KMS-11 (cell line): ENCODE data around the gene C9orf153.

Experiments used
- H2AFZ ChIP-seq: fragments of 200-600 bp; sonication (generic); 2 replicates; pipeline ENCODE4 v1.6.1; 2016; ENCODE audit warnings: antibody characterized with exemption, mixed run types, low read depth
- H3K27ac ChIP-seq: fragments of 200-600 bp; sonication (generic); 2 replicates; pipeline ENCODE4 v1.6.1; 2016; ENCODE audit warnings: mild to moderate bottlenecking, mixed run types
- H3K27me3 ChIP-seq: fragments of 200-600 bp; sonication (generic); 2 replicates; pipeline ENCODE4 v1.6.1; 2017; ENCODE audit warnings: mild to moderate bottlenecking, low read depth, mixed run types, moderate library complexity; ENCODE audit not compliant: insufficient read depth
- H3K36me3 ChIP-seq: fragments of 200-600 bp; sonication (generic); 2 replicates; pipeline ENCODE4 v1.6.1; 2017; ENCODE audit warnings: mild to moderate bottlenecking, mixed run types; ENCODE audit not compliant: insufficient read depth
- H3K4me1 ChIP-seq: fragments of 200-600 bp; sonication (generic); 2 replicates; pipeline ENCODE4 v1.6.1; 2016; ENCODE audit warnings: mild to moderate bottlenecking, low read depth, mixed run types; ENCODE audit not compliant: poor library complexity, severe bottlenecking
- H3K4me2 ChIP-seq: fragments of 200-600 bp; sonication (generic); 2 replicates; pipeline ENCODE4 v1.7.0; 2016; ENCODE audit warnings: mild to moderate bottlenecking, mixed run types
- H3K4me3 ChIP-seq: fragments of 200-600 bp; sonication (generic); IDR thresholded peaks from 2 replicates; pipeline ENCODE4 v1.6.1; 2017; ENCODE audit warnings: low read depth, low read length, mixed read lengths; ENCODE audit not compliant: insufficient read depth
- H3K79me2 ChIP-seq: fragments of 200-600 bp; sonication (generic); 2 replicates; pipeline ENCODE4 v1.6.1; 2016; ENCODE audit warnings: low read depth, mixed run types; ENCODE audit not compliant: insufficient read depth
- H3K9ac ChIP-seq: fragments of 200-600 bp; sonication (generic); 2 replicates; pipeline ENCODE4 v1.6.1; 2016; ENCODE audit warnings: mild to moderate bottlenecking, mixed run types
- H4K20me1 ChIP-seq: fragments of 200-600 bp; sonication (generic); 2 replicates; pipeline ENCODE4 v1.6.1; 2016; ENCODE audit warnings: mild to moderate bottlenecking, mixed run types; ENCODE audit not compliant: insufficient read depth
- CTCF ChIP-seq: fragments of 200-600 bp; sonication (generic); conservative IDR thresholded peaks from 2 replicates; pipeline ENCODE4 v1.6.1; 2017; ENCODE audit warnings: low read depth, mild to moderate bottlenecking, antibody characterized with exemption, low read length, moderate library complexity, mixed read lengths

C9orf153 gene

GRCh38 chr9:86277072-86277471 is 17.6 kb upstream of the C9orf153 start:
- Histone ChIP-seq H3K9ac (no peak overlapping the region), H3K79me2 (peaks cover 50% of the 10 kb centered on the region), H3K4me3 (no peak overlapping the region), H3K4me1 (peaks cover 27% of the 10 kb centered on the region), H3K27ac (no peak overlapping the region), H4K20me1 (no peaks in the 10 kb centered on the region; the same call in 1 of the 2 replicates), H2AFZ (no peak overlapping the region), H3K27me3 (no peaks in the 10 kb centered on the region), H3K36me3 (no peaks in the 10 kb centered on the region; the same call in 1 of the 2 replicates), H3K4me2 (no peak overlapping the region)
- TF ChIP-seq CTCF: no peak

DNA sequence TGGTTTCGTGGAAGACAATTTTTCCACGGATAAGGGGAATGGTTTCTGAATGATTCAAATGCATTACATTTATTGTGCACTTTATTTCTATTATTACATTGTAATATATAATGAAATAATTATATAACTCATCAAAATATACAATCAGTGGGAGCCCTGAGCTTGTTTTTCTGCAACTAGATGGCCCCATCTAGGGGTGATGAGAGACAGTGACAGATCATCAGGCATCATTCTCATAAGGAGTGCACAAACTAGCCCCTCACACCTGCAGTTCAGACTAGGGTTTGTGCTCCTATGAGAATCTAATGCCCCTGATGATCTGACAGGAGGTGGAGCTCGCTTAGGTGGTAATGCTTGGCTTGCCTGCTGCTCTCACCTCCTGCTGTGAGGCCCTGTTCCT is 16.5 kb upstream of the C9orf153 start:
- Histone ChIP-seq H3K4me3 (no peak overlapping the region), H3K27ac (no peak overlapping the region), H2AFZ (no peak overlapping the region), H4K20me1 (no peaks in the 10 kb centered on the region; the same call in 1 of the 2 replicates), H3K36me3 (no peaks in the 10 kb centered on the region; the same call in 1 of the 2 replicates), H3K27me3 (no peaks in the 10 kb centered on the region), H3K4me1 (peaks cover 24% of the 10 kb centered on the region), H3K9ac (no peak overlapping the region), H3K79me2 (peaks cover 41% of the 10 kb centered on the region), H3K4me2 (no peak overlapping the region)
- peak; percentile 33; the same call in 1 of the 2 replicates for TF ChIP-seq CTCF

DNA sequence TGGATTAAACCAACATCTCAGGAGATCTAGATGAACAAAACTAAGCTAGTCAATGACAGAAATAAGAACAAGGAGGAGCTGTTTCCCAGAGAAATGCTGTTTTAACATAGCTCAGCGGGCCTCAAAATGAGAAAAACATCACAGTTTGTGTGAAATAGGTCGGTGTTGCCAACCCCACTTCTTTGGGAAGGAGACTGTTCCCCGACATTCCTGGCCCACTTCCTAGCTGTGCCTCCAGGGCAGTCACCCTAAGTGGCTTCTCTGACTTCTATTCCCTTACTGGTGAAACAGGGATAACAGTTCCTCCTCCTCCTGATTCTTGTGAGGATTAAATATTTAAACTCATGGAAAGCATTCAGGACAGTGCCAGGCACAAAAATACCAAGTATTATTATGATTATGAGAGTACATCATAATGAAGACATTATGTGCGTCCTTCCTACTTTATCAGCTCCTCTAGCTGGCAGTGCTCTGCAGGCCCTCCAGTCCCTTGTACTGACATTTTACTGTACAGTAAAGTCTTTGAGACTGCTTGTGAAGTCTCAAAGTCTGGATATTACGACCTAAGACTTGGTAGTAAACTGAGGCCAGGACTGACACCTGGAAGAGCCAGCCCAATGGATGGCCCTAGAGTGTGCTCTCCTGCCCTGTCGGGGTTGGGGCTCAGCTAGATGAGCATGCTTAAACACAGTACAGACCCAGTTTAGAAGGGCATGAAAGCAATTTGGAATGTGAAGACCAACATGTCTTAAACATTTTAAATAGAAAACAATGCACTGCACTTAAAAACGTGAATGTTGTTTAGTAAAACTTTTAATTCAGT is 15.6 kb upstream of the C9orf153 start:
- Histone ChIP-seq H3K36me3 (no peaks in the 10 kb centered on the region; the same call in 1 of the 2 replicates), H3K4me3 (no peak overlapping the region), H3K27ac (no peak overlapping the region), H3K79me2 (peaks cover 32% of the 10 kb centered on the region), H2AFZ (no peak overlapping the region), H3K4me2 (no peak overlapping the region), H3K27me3 (no peaks in the 10 kb centered on the region), H3K9ac (no peak overlapping the region), H4K20me1 (no peaks in the 10 kb centered on the region; the same call in 1 of the 2 replicates), H3K4me1 (peaks cover 14% of the 10 kb centered on the region)
- TF ChIP-seq CTCF: no peak

DNA sequence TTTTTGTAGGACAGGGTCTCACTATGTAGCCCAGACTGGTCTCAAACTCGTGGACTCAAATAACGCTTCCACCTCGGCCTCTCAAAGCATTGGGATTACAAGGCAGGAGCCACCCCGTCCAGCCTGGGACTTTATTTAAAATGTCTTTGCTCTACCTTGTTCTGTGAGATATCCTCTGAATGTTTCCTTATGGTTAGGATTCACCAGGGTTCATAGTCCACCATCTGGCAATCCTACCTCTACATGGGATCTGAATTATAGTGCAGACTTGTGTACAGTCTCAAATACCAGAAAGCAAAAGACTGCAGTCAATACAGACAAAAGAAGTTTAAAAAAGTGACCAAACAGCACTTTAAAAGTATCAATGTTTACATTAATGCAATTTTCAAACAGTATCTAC is 12.8 kb upstream of the C9orf153 start:
- Histone ChIP-seq H3K36me3 (no peaks in the 10 kb centered on the region; the same call in 1 of the 2 replicates), H3K4me2 (no peak overlapping the region), H3K27me3 (no peaks in the 10 kb centered on the region), H3K27ac (no peak overlapping the region), H3K4me1 (peaks cover 3% of the 10 kb centered on the region), H4K20me1 (no peaks in the 10 kb centered on the region; the same call in 1 of the 2 replicates), H2AFZ (no peak overlapping the region), H3K4me3 (no peak overlapping the region), H3K79me2 (peaks cover 12% of the 10 kb centered on the region; the same call in 1 of the 2 replicates), H3K9ac (no peak overlapping the region)
- TF ChIP-seq CTCF: no peak
